ENCODE results near the gene LY6G5B.
A peak's percentile ranks its signal among the peaks of the same experiment; 100 is the strongest.

Gene LY6G5B

GRCh38 chr6:31683591-31683990 lies 13.8 kb downstream of the LY6G5B start:
- TF ChIP-seq, protein P1, sequence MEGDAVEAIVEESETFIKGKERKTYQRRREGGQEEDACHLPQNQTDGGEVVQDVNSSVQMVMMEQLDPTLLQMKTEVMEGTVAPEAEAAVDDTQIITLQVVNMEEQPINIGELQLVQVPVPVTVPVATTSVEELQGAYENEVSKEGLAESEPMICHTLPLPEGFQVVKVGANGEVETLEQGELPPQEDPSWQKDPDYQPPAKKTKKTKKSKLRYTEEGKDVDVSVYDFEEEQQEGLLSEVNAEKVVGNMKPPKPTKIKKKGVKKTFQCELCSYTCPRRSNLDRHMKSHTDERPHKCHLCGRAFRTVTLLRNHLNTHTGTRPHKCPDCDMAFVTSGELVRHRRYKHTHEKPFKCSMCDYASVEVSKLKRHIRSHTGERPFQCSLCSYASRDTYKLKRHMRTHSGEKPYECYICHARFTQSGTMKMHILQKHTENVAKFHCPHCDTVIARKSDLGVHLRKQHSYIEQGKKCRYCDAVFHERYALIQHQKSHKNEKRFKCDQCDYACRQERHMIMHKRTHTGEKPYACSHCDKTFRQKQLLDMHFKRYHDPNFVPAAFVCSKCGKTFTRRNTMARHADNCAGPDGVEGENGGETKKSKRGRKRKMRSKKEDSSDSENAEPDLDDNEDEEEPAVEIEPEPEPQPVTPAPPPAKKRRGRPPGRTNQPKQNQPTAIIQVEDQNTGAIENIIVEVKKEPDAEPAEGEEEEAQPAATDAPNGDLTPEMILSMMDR (IDR thresholded peaks at IDR 0.05; ENCODE audit: low read length, missing control alignments), result no peak
- DNase-seq (ENCODE audit: low read depth), result no peak
- H3K4me3 ChIP-seq (replicated peaks; ENCODE audit: low read depth, low read length), result no peak overlapping the region

DNA sequence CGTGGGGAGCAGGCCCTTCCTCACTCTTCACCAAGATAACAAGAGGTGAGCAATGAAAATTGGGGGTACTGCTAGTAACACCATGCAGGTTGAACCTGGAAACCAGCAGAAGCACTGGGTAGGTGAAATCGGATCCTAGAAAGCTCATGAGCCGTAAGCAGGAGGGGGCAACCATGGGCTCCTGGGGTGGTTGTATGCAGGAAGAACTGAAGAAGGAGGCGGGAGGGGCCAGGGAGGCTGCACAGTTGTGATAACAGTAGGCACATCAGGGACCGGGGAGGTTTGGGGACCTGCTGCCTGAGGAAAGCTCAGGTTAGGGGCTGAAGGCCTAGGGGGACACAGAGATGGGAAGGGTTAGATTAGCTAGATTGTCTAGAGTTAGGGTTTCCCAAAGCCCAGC lies 16.7 kb downstream of the LY6G5B start:
- no peak for DNase-seq (ENCODE audit: low read depth)
- no peak overlapping the region for H3K4me3 ChIP-seq (replicated peaks; ENCODE audit: low read depth, low read length)
- TF ChIP-seq, protein P1 (IDR thresholded peaks at IDR 0.05; ENCODE audit: low read length, missing control alignments), result no peak

DNA sequence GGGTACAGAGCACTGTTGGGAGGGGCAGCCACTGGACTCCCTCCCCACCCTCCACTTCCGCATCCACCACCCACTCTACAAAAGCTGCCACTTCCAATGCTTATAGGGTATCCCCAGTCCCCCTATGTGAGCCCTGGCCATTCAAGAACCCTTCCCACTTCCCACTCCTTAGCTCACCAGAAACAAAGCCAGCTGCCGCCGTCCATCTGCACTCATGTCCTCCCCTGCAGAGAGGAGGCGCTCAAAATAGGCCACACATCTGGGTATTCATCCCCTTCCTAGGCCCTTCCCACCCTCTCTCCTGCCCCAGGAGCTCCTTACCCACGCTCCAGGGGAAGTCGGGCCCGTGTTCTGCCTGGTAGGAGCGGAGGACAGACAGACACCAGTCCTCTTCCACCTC lies 17.5 kb downstream of the LY6G5B start:
- DNase-seq (ENCODE audit: low read depth), result no peak
- H3K4me3 ChIP-seq (replicated peaks; ENCODE audit: low read depth, low read length), result no peak overlapping the region
- TF ChIP-seq, protein P1 (IDR thresholded peaks at IDR 0.05; ENCODE audit: low read length, missing control alignments), result no peak

GRCh38 chr6:31687860-31688693 lies 18.3 kb downstream of the LY6G5B start:
- TF ChIP-seq, protein P1 (IDR thresholded peaks at IDR 0.05; ENCODE audit: low read length, missing control alignments), result no peak
- no peak for DNase-seq (ENCODE audit: low read depth)
- no peak overlapping the region for H3K4me3 ChIP-seq (replicated peaks; ENCODE audit: low read depth, low read length)

DNA sequence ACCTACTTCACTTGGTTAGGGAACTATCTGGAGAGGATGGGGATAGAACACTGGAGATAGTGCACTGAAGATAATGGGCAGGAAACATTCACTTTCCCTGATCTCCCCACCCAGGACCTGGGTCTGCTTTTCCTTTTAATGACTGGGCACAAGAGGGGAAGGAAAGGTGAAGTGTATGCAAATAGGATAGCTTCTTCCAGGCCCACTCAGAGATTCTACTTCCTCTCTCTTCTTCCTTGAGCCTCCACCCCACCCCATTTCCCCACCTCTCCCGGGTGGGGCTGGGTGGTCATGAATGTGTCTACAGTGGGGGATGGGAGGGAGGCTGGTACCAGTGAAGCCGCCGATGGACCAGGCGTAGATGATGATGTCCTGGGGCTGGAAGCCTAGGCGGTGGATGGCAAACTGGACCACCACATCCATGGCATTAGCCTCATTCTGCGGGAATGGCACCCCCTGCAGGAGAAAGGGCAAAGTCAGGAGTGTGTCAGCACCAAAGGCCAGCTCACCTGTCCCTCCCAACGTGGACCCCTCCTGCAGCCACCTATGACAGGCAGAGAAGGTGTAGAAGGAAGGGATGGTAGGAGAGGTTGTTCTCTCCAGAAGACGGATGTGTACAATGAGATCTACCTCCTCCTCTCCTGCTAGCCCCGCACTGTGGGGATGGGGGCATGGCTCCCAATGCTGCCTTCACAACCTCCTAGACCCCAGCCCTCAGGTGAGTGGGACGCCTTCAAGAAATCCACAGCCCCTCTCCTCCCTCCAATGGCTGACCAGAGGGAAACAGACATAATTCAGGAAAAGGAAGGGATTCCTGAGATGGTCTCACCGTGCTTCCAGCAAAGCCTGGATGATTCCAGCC lies 19.7 kb downstream of the LY6G5B start:
- no peak for DNase-seq (ENCODE audit: low read depth)
- TF ChIP-seq, protein P1 (IDR thresholded peaks at IDR 0.05; ENCODE audit: low read length, missing control alignments), result peak; percentile 42
- no peak overlapping the region for H3K4me3 ChIP-seq (replicated peaks; ENCODE audit: low read depth, low read length)

- no peak overlapping the region for H3K4me3 ChIP-seq (replicated peaks; ENCODE audit: low read depth, low read length)
- TF ChIP-seq, protein P1 (IDR thresholded peaks at IDR 0.05; ENCODE audit: low read length, missing control alignments), result no peak
- no peak for DNase-seq (ENCODE audit: low read depth)
These were observed 20.7 kb downstream of the LY6G5B start for GRCh38 chr6:31690231-31691077.
